Heart left ventricle (tissue), 13 donors: ENCODE results near the gene ADAM15.

Source experiments
- POLR2A ChIP-seq, 2 donors: fragments of 450-650 bp; IDR thresholded peaks; one replicate each; pipeline ENCODE4 v1.6.1; 2017; ENCODE audit warnings: antibody characterized with exemption in 2 of 2, mild to moderate bottlenecking in 2 of 2, moderate library complexity in 2 of 2
- TF ChIP-seq, protein P1 (sequence below), 12 donors: fragments of 200-600 bp; sonication (generic) in 4 of 12; IDR thresholded peaks; one replicate each; pipeline versions ENCODE4 v1.5.0 to v1.8.0; 2018 to 2022; ENCODE audit warnings: antibody characterized with exemption in 12 of 12, mild to moderate bottlenecking in 5 of 12
- donor health status: ischemic (EF 13 %, LVEDD 7.1; RV severe dilation, severe dysfunction).
- donor health status: DM: no; HTN: yes; CAD: no.
- donor health status: DM: no; HTN: no; CAD: no.
- donor health status: ischemic (EF 25% LVEDD 6.9; RV normal size, moderate dysfunction).
- donor health status: ischemic (EF 25% LVEDD 5.7; RV mildly dilated, moderate dysfunction).
- donor health status: ischemic (EF 35%, LVEDD 5.7; RV mildly dilated, moderate dysfunction).
- donor health status: nonischemic (EF 11% LVEDD 7.7; RV severe dilation, severe dysfunction).
- donor health status: DM: yes; HTN: yes; CAD: no.
- donor health status: PGD.
- donor health status: ischemic (EF 29% LVEDD 5.4; RV normal size, mild dysfunction).
- donor health status: nonischemic (EF 23%, LVEDD 6.1; RV moderate dilation, normal function).

- TF ChIP-seq POLR2A (IDR thresholded peaks at IDR 0.05): no peak
- TF ChIP-seq, protein P1, sequence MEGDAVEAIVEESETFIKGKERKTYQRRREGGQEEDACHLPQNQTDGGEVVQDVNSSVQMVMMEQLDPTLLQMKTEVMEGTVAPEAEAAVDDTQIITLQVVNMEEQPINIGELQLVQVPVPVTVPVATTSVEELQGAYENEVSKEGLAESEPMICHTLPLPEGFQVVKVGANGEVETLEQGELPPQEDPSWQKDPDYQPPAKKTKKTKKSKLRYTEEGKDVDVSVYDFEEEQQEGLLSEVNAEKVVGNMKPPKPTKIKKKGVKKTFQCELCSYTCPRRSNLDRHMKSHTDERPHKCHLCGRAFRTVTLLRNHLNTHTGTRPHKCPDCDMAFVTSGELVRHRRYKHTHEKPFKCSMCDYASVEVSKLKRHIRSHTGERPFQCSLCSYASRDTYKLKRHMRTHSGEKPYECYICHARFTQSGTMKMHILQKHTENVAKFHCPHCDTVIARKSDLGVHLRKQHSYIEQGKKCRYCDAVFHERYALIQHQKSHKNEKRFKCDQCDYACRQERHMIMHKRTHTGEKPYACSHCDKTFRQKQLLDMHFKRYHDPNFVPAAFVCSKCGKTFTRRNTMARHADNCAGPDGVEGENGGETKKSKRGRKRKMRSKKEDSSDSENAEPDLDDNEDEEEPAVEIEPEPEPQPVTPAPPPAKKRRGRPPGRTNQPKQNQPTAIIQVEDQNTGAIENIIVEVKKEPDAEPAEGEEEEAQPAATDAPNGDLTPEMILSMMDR (IDR thresholded peaks at IDR 0.05): no peak
Measured at GRCh38 chr1:155030899-155031298, 20.2 kb upstream of the ADAM15 start.
